PC-9 (cell line): ENCODE data around the gene TMBIM6. TPM values are rescaled to one million over a fixed set of nuclear protein-coding genes. Genes with fewer than 3 reads are reported as not detected.

ENCODE experiments used
- BruUV-seq: library from RNA; stranded (reverse); fragments of 400-500 nt; replicated peaks from 2 replicates; lab custom pipeline; 2021; lab: Mats Ljungman, UMichigan
- CTCF ChIA-PET: fragments of 300-600 bp; sonication (Branson Sonifier 250); formaldehyde crosslinking; loops from one replicate; lab custom pipeline; 2022; ENCODE audit warnings: antibody characterized with exemption; lab: Charles Lee
- POLR2A ChIA-PET: fragments of 300-600 bp; sonication (Branson Sonifier 250); formaldehyde crosslinking; loops from one replicate; lab custom pipeline; 2022; ENCODE audit warnings: antibody characterized with exemption; ENCODE audit not compliant: unreplicated experiment; lab: Charles Lee
- DNase-seq, 2 experiments: peaks; one replicate each; pipeline versions ENCODE4 v3.0.0 to v3.0.0-alpha.2; 2015 to 2022; ENCODE audit warnings: mixed read lengths in 1 of 2
- H2AFZ ChIP-seq: fragments of 200-600 bp; sonication (generic); 2 replicates; pipeline ENCODE4 v1.8.1; 2017; ENCODE audit warnings: antibody characterized with exemption
- H3F3A ChIP-seq: fragments of 200-600 bp; sonication (generic); 2 replicates; pipeline ENCODE4 v1.8.1; 2017; ENCODE audit warnings: antibody characterized with exemption, mild to moderate bottlenecking, low read depth; ENCODE audit not compliant: insufficient read depth
- H3K27ac ChIP-seq: fragments of 200-600 bp; sonication (generic); 2 replicates; pipeline ENCODE4 v1.6.1; 2016; ENCODE audit warnings: mixed run types
- H3K27me3 ChIP-seq: fragments of 200-600 bp; sonication (generic); 2 replicates; pipeline ENCODE4 v1.6.1; 2016; ENCODE audit warnings: low read depth, mixed run types; ENCODE audit not compliant: insufficient read depth
- H3K36me3 ChIP-seq: fragments of 200-600 bp; sonication (generic); 2 replicates; pipeline ENCODE4 v1.6.1; 2016; ENCODE audit warnings: low read depth, mixed run types
- H3K4me1 ChIP-seq: fragments of 200-600 bp; sonication (generic); replicated peaks from 2 replicates; pipeline ENCODE4 v1.6.1; 2016; ENCODE audit warnings: mixed run types; ENCODE audit not compliant: insufficient read depth
- H3K4me2 ChIP-seq: fragments of 200-600 bp; sonication (generic); 2 replicates; pipeline ENCODE4 v1.6.1; 2017; ENCODE audit warnings: mixed run types
- H3K4me3 ChIP-seq: fragments of 200-600 bp; sonication (generic); 2 replicates; pipeline ENCODE4 v1.6.1; 2016; ENCODE audit warnings: mixed run types
- H3K79me2 ChIP-seq: fragments of 200-600 bp; sonication (generic); 2 replicates; pipeline ENCODE4 v1.6.1; 2017; ENCODE audit warnings: low read depth, mixed run types
- H3K9me2 ChIP-seq: fragments of 200-600 bp; sonication (generic); 2 replicates; pipeline ENCODE4 v1.8.1; 2017; ENCODE audit warnings: mild to moderate bottlenecking; ENCODE audit not compliant: insufficient read depth
- H3K9me3 ChIP-seq: fragments of 200-600 bp; sonication (generic); 2 replicates; pipeline ENCODE4 v1.8.1; 2016; ENCODE audit warnings: low read depth; ENCODE audit not compliant: insufficient read depth
- H4K20me1 ChIP-seq: fragments of 200-600 bp; sonication (generic); 2 replicates; pipeline ENCODE4 v1.8.1; 2017; ENCODE audit not compliant: insufficient read depth
- EZH2 ChIP-seq: fragments of 200-600 bp; sonication (generic); IDR thresholded peaks from 2 replicates; pipeline ENCODE4 v1.8.0; 2017; ENCODE audit warnings: antibody characterized with exemption, low read depth
- intact Hi-C: fragments of 100-400 bp; cut with micrococcal nuclease; formaldehyde crosslinking; loops from one replicate; pipeline ENCODE4 v1.10.0; 2022; ENCODE audit not compliant: unreplicated experiment
- total RNA-seq: library from RNA; stranded (reverse); gene quantifications from 2 replicates; pipeline ENCODE4 v1.2.3, GENCODE V29; 2021
- TF ChIP-seq, protein P1 (sequence below): fragments of 200-600 bp; sonication (generic); conservative IDR thresholded peaks from 2 replicates; pipeline ENCODE4 v1.6.1; 2017; ENCODE audit warnings: mixed run types, antibody characterized with exemption, mild to moderate bottlenecking, moderate library complexity

TMBIM6 gene
- total RNA-seq, 1 experiment from 2014 or later, result 690 TPM

DNA sequence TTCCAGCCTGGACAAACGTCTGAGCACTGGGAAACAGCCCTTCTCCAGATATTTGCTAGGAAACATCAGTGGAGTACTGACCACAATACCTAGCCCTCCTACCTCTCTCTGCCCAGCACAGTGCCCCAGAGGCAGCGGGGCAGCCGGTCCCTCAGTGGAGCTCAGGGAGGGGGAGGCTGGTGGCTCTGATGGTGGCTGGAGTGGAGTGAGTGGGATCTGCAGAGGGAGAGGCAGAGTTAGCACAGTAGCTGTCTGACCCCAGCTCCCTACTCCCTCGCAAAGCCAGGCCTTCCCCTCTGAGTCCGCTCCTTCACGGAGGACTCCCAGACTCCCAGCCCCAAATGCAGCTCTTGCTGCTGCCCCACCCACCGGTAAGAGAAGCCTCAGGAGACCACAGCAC is 56.9 kb downstream of the TMBIM6 start:
- ChIA-PET POLR2A (no interaction called here), CTCF (no interaction called here)
- H3K27ac ChIP-seq, result no peak overlapping the region
- H4K20me1 ChIP-seq, result no peaks in the 10 kb centered on the region
- no peak overlapping the region for H3K4me2 ChIP-seq
- BruUV-seq, result no TSS peak
- no peaks in the 10 kb centered on the region for H3K4me1 ChIP-seq
- TF ChIP-seq, protein P1, sequence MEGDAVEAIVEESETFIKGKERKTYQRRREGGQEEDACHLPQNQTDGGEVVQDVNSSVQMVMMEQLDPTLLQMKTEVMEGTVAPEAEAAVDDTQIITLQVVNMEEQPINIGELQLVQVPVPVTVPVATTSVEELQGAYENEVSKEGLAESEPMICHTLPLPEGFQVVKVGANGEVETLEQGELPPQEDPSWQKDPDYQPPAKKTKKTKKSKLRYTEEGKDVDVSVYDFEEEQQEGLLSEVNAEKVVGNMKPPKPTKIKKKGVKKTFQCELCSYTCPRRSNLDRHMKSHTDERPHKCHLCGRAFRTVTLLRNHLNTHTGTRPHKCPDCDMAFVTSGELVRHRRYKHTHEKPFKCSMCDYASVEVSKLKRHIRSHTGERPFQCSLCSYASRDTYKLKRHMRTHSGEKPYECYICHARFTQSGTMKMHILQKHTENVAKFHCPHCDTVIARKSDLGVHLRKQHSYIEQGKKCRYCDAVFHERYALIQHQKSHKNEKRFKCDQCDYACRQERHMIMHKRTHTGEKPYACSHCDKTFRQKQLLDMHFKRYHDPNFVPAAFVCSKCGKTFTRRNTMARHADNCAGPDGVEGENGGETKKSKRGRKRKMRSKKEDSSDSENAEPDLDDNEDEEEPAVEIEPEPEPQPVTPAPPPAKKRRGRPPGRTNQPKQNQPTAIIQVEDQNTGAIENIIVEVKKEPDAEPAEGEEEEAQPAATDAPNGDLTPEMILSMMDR, result no peak
- TF ChIP-seq EZH2, result no peak
- H3K9me2 ChIP-seq, result no peaks in the 10 kb centered on the region
- H3K79me2 ChIP-seq, result no peaks in the 10 kb centered on the region
- H3K36me3 ChIP-seq, result no peaks in the 10 kb centered on the region
- H2AFZ ChIP-seq, result no peak overlapping the region
- no peaks in the 10 kb centered on the region for H3K27me3 ChIP-seq
- H3K4me3 ChIP-seq, result no peak overlapping the region
- no peaks in the 10 kb centered on the region for H3K9me3 ChIP-seq
- no peak for DNase-seq
- intact Hi-C loops, result no loop called here
- H3F3A ChIP-seq, result no peaks in the 10 kb centered on the region; the same call in 1 of the 2 replicates

GRCh38 chr12:49798934-49799333 is 57.6 kb downstream of the TMBIM6 start:
- Histone ChIP-seq H3K27ac (no peak overlapping the region), H3F3A (no peaks in the 10 kb centered on the region; the same call in 1 of the 2 replicates), H3K9me2 (no peaks in the 10 kb centered on the region), H2AFZ (no peak overlapping the region), H3K4me1 (no peaks in the 10 kb centered on the region), H3K9me3 (no peaks in the 10 kb centered on the region), H3K36me3 (no peaks in the 10 kb centered on the region), H3K79me2 (no peaks in the 10 kb centered on the region), H4K20me1 (no peaks in the 10 kb centered on the region), H3K27me3 (no peaks in the 10 kb centered on the region), H3K4me3 (no peak overlapping the region), H3K4me2 (no peak overlapping the region)
- TF ChIP-seq, protein P1, result no peak
- no peak for TF ChIP-seq EZH2
- intact Hi-C loops, result no loop called here
- ChIA-PET POLR2A (no interaction called here), CTCF (no interaction called here)
- BruUV-seq, result no TSS peak
- DNase-seq, result no peak

DNA sequence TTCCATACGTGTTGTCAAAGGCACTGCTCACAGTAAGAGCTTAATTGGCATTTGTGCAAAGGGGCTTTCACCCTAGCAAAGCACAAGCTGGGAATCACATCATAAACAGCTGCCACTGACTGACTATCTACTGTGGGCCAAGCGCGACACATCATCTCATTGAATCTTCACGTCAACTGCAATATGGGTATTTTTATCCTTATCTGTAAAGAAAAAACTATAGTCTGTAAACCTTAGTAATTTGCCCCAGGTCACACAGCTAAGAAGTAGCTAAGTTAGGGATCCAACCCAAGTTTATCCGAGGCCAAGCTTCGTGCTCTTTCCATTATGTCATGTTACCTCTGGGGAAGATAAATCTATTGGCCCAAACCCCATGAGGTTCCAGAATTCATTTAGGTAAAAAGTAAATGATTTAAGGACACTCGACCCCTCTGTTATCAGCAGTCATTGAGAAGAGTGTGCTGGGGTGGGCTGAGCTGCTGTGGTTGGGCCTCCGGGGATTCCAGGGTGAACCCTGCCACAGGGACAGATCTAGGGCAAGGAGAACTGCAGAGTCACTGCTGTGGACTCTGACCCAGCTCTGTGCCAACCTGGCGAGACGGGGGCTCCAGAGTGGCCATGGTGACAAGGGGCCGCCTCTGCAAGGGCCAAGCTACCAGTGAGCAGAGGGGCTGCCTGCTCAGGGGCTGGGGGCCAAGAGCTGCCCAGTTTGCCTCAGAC is 59.2 kb downstream of the TMBIM6 start:
- CTCF ChIA-PET, result interaction anchor here (0.6 kb wide), 1 partner anchor 269 kb away, joined by 9 read pairs; no protein-coding TSS in a partner anchor

More for the DNA sequence above, 59.2 kb downstream of the TMBIM6 start:
- H3K4me3 ChIP-seq, result no peak overlapping the region
- H3K79me2 ChIP-seq, result no peaks in the 10 kb centered on the region
- no peaks in the 10 kb centered on the region for H4K20me1 ChIP-seq
- H3K9me3 ChIP-seq, result no peaks in the 10 kb centered on the region
- H3K27ac ChIP-seq, result no peak overlapping the region
- POLR2A ChIA-PET, result no interaction called here
- no peaks in the 10 kb centered on the region for H3K4me1 ChIP-seq
- H3K9me2 ChIP-seq, result no peaks in the 10 kb centered on the region
- DNase-seq, result no peak
- H3K27me3 ChIP-seq, result no peaks in the 10 kb centered on the region
- H3K36me3 ChIP-seq, result no peaks in the 10 kb centered on the region
- H2AFZ ChIP-seq, result no peak overlapping the region
- intact Hi-C loops, result no loop called here
- no peaks in the 10 kb centered on the region; the same call in 1 of the 2 replicates for H3F3A ChIP-seq
- BruUV-seq, result no TSS peak
- TF ChIP-seq EZH2, result no peak
- TF ChIP-seq, protein P1, result no peak
- H3K4me2 ChIP-seq, result no peak overlapping the region
